SK-N-SH treated with all-trans-retinoic acid at 6 μM for 48 hours (cell line): ENCODE data around the gene AIP.

Experiments used
- ARNTL ChIP-seq: fragments of 450-650 bp; formaldehyde crosslinking; IDR thresholded peaks from 2 replicates; pipeline ENCODE4 v1.5.0; 2020; ENCODE audit warnings: low read depth, mild to moderate bottlenecking, moderate library complexity, borderline replicate concordance
- CREB5 ChIP-seq: fragments of 250-450 bp; sonication (Bioruptor Pico); IDR thresholded peaks from 2 replicates; pipeline ENCODE4 v1.5.1; 2020; ENCODE audit warnings: low read depth, mild to moderate bottlenecking, moderate library complexity
- CSRNP3 ChIP-seq: fragments of 250-450 bp; sonication (Bioruptor Pico); IDR thresholded peaks from 2 replicates; pipeline ENCODE4 v1.5.1; 2021; ENCODE audit warnings: mild to moderate bottlenecking, moderate library complexity
- ESRRG ChIP-seq: fragments of 250-450 bp; sonication (Bioruptor Pico); IDR thresholded peaks from 2 replicates; pipeline ENCODE4 v1.6.1; 2021; ENCODE audit warnings: mild to moderate bottlenecking
- GLIS3 ChIP-seq: fragments of 250-450 bp; sonication (Bioruptor Pico); IDR thresholded peaks from 2 replicates; pipeline ENCODE4 v1.5.0; 2020; ENCODE audit warnings: mild to moderate bottlenecking, moderate library complexity
- OSR1 ChIP-seq: fragments of 250-450 bp; sonication (Bioruptor Pico); IDR thresholded peaks from 2 replicates; pipeline ENCODE4 v1.8.0; 2022; ENCODE audit warnings: moderate library complexity, mild to moderate bottlenecking, inconsistent platforms
- PATZ1 ChIP-seq: fragments of 250-450 bp; sonication (Bioruptor Pico); IDR thresholded peaks from 2 replicates; pipeline ENCODE4 v1.8.0; 2020; ENCODE audit warnings: mild to moderate bottlenecking, moderate library complexity, borderline replicate concordance
- POU6F1 ChIP-seq: fragments of 250-450 bp; sonication (Bioruptor Pico); IDR thresholded peaks from 2 replicates; pipeline ENCODE4 v1.8.0; 2021; ENCODE audit warnings: low read depth, mild to moderate bottlenecking, moderate library complexity, borderline replicate concordance
- RARB ChIP-seq: fragments of 250-450 bp; sonication (Bioruptor Pico); IDR thresholded peaks from 2 replicates; pipeline ENCODE4 v1.8.0; 2021; ENCODE audit warnings: mild to moderate bottlenecking, moderate library complexity
- SNAI2 ChIP-seq: fragments of 250-450 bp; sonication (Bioruptor Pico); IDR thresholded peaks from 2 replicates; pipeline ENCODE4 v1.5.0; 2020; ENCODE audit warnings: mild to moderate bottlenecking, moderate library complexity
- TOX ChIP-seq: fragments of 250-450 bp; sonication (Bioruptor Pico); IDR thresholded peaks from 2 replicates; pipeline ENCODE4 v1.8.0; 2021; ENCODE audit warnings: mild to moderate bottlenecking, moderate library complexity, borderline replicate concordance
- ZFP3 ChIP-seq: fragments of 250-450 bp; sonication (Bioruptor Pico); IDR thresholded peaks from 2 replicates; pipeline ENCODE4 v1.5.0; 2020; ENCODE audit warnings: mild to moderate bottlenecking, moderate library complexity
- ZNF565 ChIP-seq: fragments of 450-650 bp; formaldehyde crosslinking; conservative IDR thresholded peaks from 2 replicates; pipeline ENCODE4 v1.5.0; 2020; ENCODE audit warnings: low read depth, mild to moderate bottlenecking, moderate library complexity

GRCh38 chr11:67450796-67451657, 31.8 kb upstream of the AIP start:
- TF ChIP-seq SNAI2 (no peak), CREB5 (CRISPR knock-in tag) (no peak), ZFP3 (CRISPR knock-in tag) (no peak), TOX (no peak), RARB (no peak), POU6F1 (CRISPR knock-in tag) (no peak), OSR1 (no peak), GLIS3 (CRISPR knock-in tag) (no peak), CSRNP3 (CRISPR knock-in tag) (no peak), ZNF565 (CRISPR knock-in tag) (no peak), ARNTL (CRISPR knock-in tag) (no peak), ESRRG (CRISPR knock-in tag) (no peak), PATZ1 (CRISPR knock-in tag) (no peak)
